Activated effector memory CD4-positive, alpha-beta T cell treated with anti-CD3 and anti-CD28 coated beads, Interleukin-2, amount 50 U/mL, for 16 hours (primary cell): ENCODE data around the gene TAF9.
A peak's percentile ranks its signal among the peaks of the same experiment; 100 is the strongest.

Experiments
- DNase-seq: peaks from one replicate; pipeline ENCODE4 v3.0.0-alpha.2; 2020

Gene TAF9

DNA sequence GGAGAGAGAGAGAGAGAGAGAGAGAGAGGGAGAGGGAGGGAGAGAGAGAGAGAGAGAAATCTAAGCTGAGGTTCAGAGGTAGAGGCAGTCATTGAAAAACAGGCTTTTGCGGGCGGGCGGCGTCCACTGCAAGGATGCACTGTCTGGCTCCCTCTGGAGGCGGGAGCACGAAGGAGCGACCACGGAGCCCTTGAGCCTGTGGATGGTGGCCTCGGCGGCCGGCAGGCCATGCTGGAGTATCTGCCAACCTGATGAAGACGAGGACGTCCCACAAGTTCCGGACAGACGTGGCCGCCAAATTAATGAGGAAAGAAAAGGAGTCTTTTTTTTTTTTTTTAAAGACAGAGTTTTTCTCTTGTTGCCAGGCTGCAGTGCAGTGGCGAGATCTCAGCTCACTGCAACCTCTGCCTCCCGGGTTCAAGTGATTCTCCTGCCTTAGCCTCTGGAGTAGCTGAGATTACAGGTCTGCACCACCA, 34.5 kb downstream of the TAF9 start:
- DNase-seq, result peak; percentile 90

DNA sequence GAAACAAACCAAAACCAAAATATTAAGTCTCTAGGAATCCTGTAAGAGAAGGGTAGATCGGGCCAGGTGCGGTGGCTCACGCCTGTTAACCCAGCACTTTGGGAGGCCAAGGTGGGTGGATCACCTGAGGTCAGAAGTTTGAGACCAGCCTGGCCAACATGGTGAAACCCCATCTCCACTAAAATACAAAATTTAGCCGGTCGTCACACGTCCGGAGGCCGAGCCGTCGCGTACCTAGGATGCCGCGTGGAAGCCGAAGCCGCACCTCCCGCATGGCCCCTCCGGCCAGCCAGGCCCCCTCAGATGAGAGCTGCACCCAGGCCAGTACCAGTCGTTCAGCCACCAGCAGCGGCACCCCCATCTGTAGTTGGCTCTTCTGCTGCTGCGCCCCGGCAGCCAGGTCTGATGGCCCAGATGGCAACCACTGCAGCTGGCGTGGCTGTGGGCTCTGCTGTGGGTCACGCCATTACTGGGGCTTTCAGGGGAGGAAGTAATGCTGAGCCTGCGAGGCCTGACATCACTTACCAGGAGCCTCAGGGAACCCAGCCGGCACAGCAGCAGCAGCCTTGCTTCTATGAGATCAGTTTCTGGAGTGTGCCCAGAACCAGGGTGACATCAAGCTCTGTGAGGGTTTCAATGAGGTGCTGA, 35.5 kb downstream of the TAF9 start:
- peak; percentile 64 for DNase-seq

DNA sequence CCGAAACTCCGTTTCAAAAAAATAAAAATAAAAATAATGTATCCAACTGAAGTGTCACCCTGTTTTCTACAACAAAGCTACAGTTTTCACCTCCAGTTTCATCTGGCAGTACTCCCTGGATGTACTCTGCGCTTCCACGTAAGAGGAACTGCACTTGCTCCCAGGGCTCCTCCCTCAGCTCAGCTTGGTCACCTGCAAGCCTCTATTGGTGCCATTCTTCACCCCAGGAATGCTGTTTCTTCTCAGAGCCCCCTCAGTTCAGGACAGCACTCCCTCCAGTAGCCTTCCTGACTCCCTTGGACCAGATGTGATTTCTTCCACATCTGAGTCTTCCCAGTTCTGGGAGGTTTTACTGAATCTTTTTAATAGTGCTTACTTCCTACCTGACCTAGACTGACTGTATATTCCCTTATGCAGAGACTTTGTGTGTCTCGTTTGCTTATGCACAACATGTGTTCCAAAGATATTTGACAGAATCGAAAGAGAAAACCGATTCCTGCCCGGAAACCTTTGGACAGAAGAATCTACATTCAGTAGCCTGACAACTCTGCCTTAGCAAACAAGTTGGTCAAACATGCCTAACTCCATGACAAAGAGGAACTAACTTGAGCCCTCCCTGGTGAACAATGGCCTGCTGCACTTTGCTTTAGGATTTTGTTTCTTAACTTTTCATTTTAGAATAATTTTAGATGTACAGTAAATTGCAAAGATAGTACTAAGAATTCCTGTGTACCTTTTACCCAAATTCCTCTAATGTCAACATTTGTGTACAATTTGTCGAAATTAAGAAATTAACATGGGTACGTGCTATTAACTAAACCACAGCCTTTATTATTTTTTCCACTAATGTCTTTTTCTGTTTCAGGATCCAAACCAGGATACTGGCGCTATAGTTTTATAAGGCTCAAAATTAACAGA, 37.5 kb downstream of the TAF9 start:
- DNase-seq, result no peak

DNA sequence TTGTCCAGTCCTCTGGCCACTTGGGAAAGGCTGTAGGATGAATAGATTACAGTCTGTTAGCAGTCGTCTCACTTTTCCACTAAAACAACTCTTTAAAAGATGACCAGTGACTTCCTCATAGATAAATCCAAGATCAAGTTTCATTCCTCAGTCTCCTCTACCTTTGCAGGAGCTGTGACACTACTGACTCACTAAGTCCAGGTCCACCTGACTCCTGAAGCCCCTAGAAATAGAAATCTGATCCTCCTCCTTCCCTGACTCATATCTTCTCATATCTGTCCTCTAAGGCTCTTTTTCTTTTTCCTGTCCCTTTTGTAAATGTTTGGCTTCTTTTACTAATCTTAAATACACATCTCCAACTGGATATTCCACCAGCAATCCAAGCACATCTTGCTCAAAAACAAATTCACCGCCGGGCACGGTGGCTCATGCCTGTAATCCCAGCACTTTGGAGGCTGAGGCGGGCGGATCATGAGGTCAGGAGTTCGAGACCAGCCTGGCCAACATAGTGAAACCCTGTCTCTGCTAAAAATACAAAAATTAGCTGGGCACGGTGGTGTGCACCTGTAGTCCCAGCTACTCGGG, 39.3 kb downstream of the TAF9 start:
- DNase-seq, result no peak

DNA sequence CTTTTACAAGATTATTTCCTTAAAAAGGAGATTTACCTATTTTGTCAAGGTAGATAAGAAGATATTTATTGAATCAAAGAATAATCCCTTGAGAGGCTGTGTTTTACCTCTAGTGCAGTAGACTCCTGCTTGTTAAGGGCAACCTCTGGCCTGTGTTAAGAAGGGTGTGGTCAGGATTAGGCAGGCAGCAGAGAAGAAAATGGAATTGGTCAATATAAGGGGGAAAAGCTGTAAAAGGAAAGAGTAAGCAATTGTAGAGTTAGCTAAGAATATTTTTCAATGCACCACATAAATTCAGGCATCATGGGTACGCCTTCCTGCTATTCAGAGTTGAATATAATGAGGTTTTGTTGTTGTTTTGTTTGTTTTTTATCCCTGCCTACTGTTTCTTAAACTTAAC, 43.0 kb downstream of the TAF9 start:
- DNase-seq, result no peak

DNA sequence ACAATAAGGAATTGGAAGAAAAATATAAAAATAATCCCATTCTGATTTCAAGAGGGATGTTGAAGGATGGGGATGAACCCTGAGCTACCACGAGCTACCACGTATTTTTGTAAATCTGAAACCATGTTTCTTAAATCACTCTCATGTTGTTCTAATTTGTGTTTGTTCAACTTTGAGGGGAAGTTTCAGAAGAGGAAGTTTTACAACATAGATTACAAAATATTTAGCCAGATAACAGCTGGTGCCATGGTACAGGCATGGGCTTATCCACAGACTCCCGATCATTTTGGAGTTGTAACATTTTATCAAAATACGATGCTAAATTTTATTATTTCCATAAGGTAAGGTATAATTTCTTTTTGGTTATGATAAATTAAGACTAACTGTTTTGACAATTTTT, 51.9 kb downstream of the TAF9 start:
- no peak for DNase-seq

DNA sequence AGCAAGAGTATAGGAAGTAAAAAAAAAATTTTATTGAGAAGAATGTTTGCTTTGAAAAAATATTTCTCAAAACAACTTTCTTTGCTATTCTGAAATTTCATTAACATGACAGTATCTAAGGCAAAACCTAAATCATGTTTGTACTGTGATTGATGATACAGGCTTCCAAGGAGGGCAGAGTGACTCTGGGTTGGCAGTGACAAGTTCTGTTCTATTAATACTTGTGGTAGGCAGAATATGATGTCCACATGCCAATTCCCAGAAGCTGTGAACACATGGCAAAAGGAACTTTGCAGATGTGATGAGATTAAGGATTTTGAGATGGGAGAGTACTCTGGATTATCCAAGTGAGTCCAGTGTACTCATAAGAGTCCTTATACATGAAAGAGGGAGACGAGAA, 53.3 kb downstream of the TAF9 start:
- no peak for DNase-seq
